GM11168 (cell line): ENCODE data around the gene BAG5.
"Not testable (repeated sequence)": the region's sequence is repeated elsewhere in the genome, so short reads cannot be mapped to it uniquely, and the experiment has no call there.

Experiments used
- in situ Hi-C: fragments of 300-500 bp; cut with MboI; formaldehyde crosslinking; loops from one replicate; pipeline ENCODE4 v1.12.0; 2022; ENCODE audit warnings: low sequenced_read_pairs; ENCODE audit not compliant: unreplicated experiment

The BAG5 gene

GRCh38 chr14:103512701-103513611 is 49.5 kb downstream of the BAG5 start:
- in situ Hi-C loops: no loop called here

GRCh38 chr14:103512180-103512579 is 50.3 kb downstream of the BAG5 start:
- in situ Hi-C loops: not testable (repeated sequence)

GRCh38 chr14:103510724-103511693 is 51.4 kb downstream of the BAG5 start:
- in situ Hi-C loops: no loop called here

GRCh38 chr14:103509864-103510723 is 52.4 kb downstream of the BAG5 start:
- in situ Hi-C loops: no loop called here

- in situ Hi-C loops: no loop called here
Measured at GRCh38 chr14:103508521-103509329, 53.7 kb downstream of the BAG5 start.

GRCh38 chr14:103507751-103508150 is 54.7 kb downstream of the BAG5 start:
- in situ Hi-C loops: no loop called here
